Measurements from ENCODE around the gene ARL2BP. TPM values are rescaled to one million over a fixed set of nuclear protein-coding genes. Genes with fewer than 3 reads are reported as not detected.

ARL2BP gene
- total and polyA plus RNA-seq, 10 of the 15 experiments (the other 5 are each of a cell fraction or from before 2014, with no cell fraction given) = 12.5 to 56.6 (median 29.7) TPM

- ChIA-PET SMC1A (ENCODE audit: uncharacterized antibody, unreplicated experiment) (interaction anchor here (0.8 to 2.1 kb wide), 10 partner anchors 9 to 183 kb away, joined by 3 to 7 read pairs (median 4); partner anchors contain the start of gene ARL2BP), POLR2A (interaction anchor here (0.5 to 1.7 kb wide), 5 partner anchors 10 to 116 kb away, joined by 3 to 4 read pairs (median 3); partner anchors contain the start of gene ARL2BP), CTCF (interaction anchor here (0.6 to 1.4 kb wide), 5 partner anchors 9 to 186 kb away, joined by 3 to 7 read pairs (median 3); partner anchors contain the start of gene ARL2BP), RAD21 (ENCODE audit: unreplicated experiment) (interaction anchor here (0.8 to 2.2 kb wide), 3 partner anchors 39 to 180 kb away, joined by 3 to 8 read pairs (median 4); no protein-coding TSS in a partner anchor)
- FAIRE-seq (no peak), DNase-seq (ENCODE audit: low read depth, low spot score) (no peak), ATAC-seq (no peak)
- 0 out of 2 replicates have a peak overlapping the region, but pooled peaks have one; percentile 15 for H3K27ac ChIP-seq (ENCODE audit: control insufficient read depth, insufficient read depth)
- peaks cover 5 to 45% of the 10 kb centered on the region in 2 experiments; a peak in 3 of 4 replicates for H3K36me3 ChIP-seq (ENCODE audit: control insufficient read depth in 2 of 2, insufficient read depth in 2 of 2, low read length in 1 of 2)
- H3K4me3 ChIP-seq = no peak overlapping the region
- no peaks in the 10 kb centered on the region for H3K9me3 ChIP-seq (replicated peaks; ENCODE audit: control insufficient read depth, insufficient read depth, low read length)
- no peak overlapping the region for H3K9ac ChIP-seq (ENCODE audit: control insufficient read depth, insufficient read depth, low read length)
- in situ Hi-C loops (cut with MboI) (no loop called here), intact Hi-C loops (cut with micrococcal nuclease; ENCODE audit: unreplicated experiment) (no loop called here)
- no peaks in the 10 kb centered on the region for H4K20me1 ChIP-seq (ENCODE audit: control insufficient read depth, insufficient read depth)
- H3K4me1 ChIP-seq (ENCODE audit: control insufficient read depth, insufficient read depth, low read length) = peaks cover 15% of the 10 kb centered on the region
- no peaks in the 10 kb centered on the region for H3K27me3 ChIP-seq (replicated peaks in 1 of 2; ENCODE audit: control insufficient read depth in 2 of 2, insufficient read depth in 2 of 2, low read length in 1 of 2)
- no peaks in the 10 kb centered on the region for H3K79me2 ChIP-seq (ENCODE audit: control insufficient read depth, insufficient read depth, low read length)
- no peak overlapping the region for H2AFZ ChIP-seq (ENCODE audit: control insufficient read depth, low read depth, low read length)
- no TSS peak for BruUV-seq (replicated peaks)
- no peak overlapping the region for H3K4me2 ChIP-seq (ENCODE audit: control insufficient read depth, insufficient read depth)
- TF ChIP-seq MYB (IDR thresholded peaks at IDR 0.05; ENCODE audit: borderline replicate concordance, low read depth, low read length) (no peak), CBX5 (IDR thresholded peaks at IDR 0.05; ENCODE audit: low read depth) (no peak), RELA (IDR thresholded peaks at IDR 0.05; ENCODE audit: borderline replicate concordance, partially characterized antibody) (no peak), GATAD2B (conservative IDR thresholded peaks at IDR 0.05; ENCODE audit: low read depth) (no peak), GABPA (IDR thresholded peaks at IDR 0.05; ENCODE audit: low read depth) (no peak), EP300 (IDR thresholded peaks at IDR 0.05; ENCODE audit: borderline replicate concordance in 1 of 2, control insufficient read depth in 1 of 2, low read depth in 2 of 2, low read length in 2 of 2) (no peak), SUPT20H (IDR thresholded peaks at IDR 0.05; ENCODE audit: borderline replicate concordance, control insufficient read depth, low read depth, low read length) (no peak), IKZF2 (IDR thresholded peaks at IDR 0.05) (no peak), POU2F2 (IDR thresholded peaks at IDR 0.05; ENCODE audit: borderline replicate concordance, low read depth, low read length) (no peak), RELB (IDR thresholded peaks at IDR 0.05; ENCODE audit: low read depth) (no peak), TBL1XR1 (IDR thresholded peaks at IDR 0.05; ENCODE audit: low read depth, low read length) (no peak)
- TF ChIP-seq, protein P1, sequence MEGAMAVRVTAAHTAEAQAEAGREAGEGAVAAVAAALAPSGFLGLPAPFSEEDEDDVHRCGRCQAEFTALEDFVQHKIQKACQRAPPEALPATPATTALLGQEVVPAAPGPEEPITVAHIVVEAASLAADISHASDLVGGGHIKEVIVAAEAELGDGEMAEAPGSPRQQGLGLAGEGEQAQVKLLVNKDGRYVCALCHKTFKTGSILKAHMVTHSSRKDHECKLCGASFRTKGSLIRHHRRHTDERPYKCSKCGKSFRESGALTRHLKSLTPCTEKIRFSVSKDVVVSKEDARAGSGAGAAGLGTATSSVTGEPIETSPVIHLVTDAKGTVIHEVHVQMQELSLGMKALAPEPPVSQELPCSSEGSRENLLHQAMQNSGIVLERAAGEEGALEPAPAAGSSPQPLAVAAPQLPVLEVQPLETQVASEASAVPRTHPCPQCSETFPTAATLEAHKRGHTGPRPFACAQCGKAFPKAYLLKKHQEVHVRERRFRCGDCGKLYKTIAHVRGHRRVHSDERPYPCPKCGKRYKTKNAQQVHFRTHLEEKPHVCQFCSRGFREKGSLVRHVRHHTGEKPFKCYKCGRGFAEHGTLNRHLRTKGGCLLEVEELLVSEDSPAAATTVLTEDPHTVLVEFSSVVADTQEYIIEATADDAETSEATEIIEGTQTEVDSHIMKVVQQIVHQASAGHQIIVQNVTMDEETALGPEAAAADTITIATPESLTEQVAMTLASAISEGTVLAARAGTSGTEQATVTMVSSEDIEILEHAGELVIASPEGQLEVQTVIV (IDR thresholded peaks at IDR 0.05; ENCODE audit: borderline replicate concordance, partially characterized antibody) = no peak
- TF ChIP-seq, protein P2, sequence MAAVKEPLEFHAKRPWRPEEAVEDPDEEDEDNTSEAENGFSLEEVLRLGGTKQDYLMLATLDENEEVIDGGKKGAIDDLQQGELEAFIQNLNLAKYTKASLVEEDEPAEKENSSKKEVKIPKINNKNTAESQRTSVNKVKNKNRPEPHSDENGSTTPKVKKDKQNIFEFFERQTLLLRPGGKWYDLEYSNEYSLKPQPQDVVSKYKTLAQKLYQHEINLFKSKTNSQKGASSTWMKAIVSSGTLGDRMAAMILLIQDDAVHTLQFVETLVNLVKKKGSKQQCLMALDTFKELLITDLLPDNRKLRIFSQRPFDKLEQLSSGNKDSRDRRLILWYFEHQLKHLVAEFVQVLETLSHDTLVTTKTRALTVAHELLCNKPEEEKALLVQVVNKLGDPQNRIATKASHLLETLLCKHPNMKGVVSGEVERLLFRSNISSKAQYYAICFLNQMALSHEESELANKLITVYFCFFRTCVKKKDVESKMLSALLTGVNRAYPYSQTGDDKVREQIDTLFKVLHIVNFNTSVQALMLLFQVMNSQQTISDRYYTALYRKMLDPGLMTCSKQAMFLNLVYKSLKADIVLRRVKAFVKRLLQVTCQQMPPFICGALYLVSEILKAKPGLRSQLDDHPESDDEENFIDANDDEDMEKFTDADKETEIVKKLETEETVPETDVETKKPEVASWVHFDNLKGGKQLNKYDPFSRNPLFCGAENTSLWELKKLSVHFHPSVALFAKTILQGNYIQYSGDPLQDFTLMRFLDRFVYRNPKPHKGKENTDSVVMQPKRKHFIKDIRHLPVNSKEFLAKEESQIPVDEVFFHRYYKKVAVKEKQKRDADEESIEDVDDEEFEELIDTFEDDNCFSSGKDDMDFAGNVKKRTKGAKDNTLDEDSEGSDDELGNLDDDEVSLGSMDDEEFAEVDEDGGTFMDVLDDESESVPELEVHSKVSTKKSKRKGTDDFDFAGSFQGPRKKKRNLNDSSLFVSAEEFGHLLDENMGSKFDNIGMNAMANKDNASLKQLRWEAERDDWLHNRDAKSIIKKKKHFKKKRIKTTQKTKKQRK (IDR thresholded peaks at IDR 0.05; ENCODE audit: low read depth, low read length) = no peak
- TF ChIP-seq, protein P3, sequence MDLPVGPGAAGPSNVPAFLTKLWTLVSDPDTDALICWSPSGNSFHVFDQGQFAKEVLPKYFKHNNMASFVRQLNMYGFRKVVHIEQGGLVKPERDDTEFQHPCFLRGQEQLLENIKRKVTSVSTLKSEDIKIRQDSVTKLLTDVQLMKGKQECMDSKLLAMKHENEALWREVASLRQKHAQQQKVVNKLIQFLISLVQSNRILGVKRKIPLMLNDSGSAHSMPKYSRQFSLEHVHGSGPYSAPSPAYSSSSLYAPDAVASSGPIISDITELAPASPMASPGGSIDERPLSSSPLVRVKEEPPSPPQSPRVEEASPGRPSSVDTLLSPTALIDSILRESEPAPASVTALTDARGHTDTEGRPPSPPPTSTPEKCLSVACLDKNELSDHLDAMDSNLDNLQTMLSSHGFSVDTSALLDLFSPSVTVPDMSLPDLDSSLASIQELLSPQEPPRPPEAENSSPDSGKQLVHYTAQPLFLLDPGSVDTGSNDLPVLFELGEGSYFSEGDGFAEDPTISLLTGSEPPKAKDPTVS (IDR thresholded peaks at IDR 0.05; ENCODE audit: low read depth, low read length) = no peak
Observed at GRCh38 chr16:57236022-57236350, 9.1 kb upstream of the ARL2BP start.
